Measurements from ENCODE around the gene EXOC4.

The EXOC4 gene

DNA sequence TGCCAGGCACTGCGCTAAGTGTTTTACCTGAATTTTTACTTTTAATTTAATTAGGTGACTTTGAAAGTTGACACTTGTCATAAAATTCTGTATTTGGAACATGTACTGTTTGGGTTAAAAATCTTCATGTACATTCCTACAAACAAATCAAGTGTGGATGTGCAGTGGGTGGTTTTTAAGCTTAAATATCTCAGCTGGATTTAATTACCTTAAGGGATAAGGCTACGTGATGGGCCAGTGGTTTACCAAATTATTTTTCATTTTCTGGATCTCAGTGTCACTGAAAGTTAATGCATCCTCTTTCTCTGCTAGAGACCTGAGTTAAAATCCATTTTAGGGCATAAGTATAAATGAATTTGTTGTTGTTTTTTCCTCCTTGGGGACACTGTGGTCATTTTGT lies 51.1 kb downstream of the EXOC4 start:
- Histone ChIP-seq H3K9me3 (ENCODE audit: control insufficient read depth, insufficient read depth, low read length) (no peaks in the 10 kb centered on the region), H3K27ac (ENCODE audit: low read depth, low read length) (no peak overlapping the region), H3K27me3 (ENCODE audit: control insufficient read depth, low read length) (no peaks in the 10 kb centered on the region), H3K79me2 (ENCODE audit: control insufficient read depth, low read length) (0 out of 2 replicates have a peak, but pooled peaks cover 2% of the 10 kb centered on the region), H3K9me2 (replicated peaks; ENCODE audit: control insufficient read depth, low read length) (no peaks in the 10 kb centered on the region), H3K4me3 (ENCODE audit: low read length) (no peak overlapping the region), H3K4me2 (ENCODE audit: low read length) (no peak overlapping the region), H3K36me3 (ENCODE audit: control insufficient read depth, low read length) (peaks cover 34% of the 10 kb centered on the region), H3F3A (ENCODE audit: control insufficient read depth, insufficient read depth) (no peaks in the 10 kb centered on the region), H3K4me1 (ENCODE audit: control insufficient read depth, low read length) (no peaks in the 10 kb centered on the region), H4K20me1 (ENCODE audit: control insufficient read depth, insufficient read depth, low read depth, low read length) (no peaks in the 10 kb centered on the region)
- TF ChIP-seq EZH2phosphoT487 (IDR thresholded peaks at IDR 0.05; ENCODE audit: borderline replicate concordance, low read length): no peak
- no peak for TF ChIP-seq CTCF (IDR thresholded peaks at IDR 0.05; ENCODE audit: low read depth, low read length, poor library complexity, severe bottlenecking)

DNA sequence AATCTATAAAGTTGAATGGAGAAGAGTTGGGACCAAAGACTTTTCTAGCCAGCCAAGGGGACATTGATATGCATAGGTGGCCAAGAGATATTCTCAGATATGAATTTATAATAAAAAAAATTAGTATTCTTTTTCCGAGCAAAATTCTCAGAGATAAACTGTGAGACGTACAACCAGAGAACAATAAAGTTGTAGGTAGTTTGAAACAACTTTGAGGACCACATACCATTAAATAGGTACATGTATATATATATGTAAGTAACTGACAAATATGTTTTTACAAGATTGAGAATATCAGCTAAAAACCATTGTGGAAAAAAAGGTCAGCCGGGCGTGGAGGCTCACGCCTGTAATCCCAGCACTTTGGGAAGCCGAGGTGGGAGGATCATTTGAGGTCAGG lies 56.5 kb downstream of the EXOC4 start:
- no peak for TF ChIP-seq EZH2phosphoT487 (IDR thresholded peaks at IDR 0.05; ENCODE audit: borderline replicate concordance, low read length)
- no peak for TF ChIP-seq CTCF (IDR thresholded peaks at IDR 0.05; ENCODE audit: low read depth, low read length, poor library complexity, severe bottlenecking)
- Histone ChIP-seq H3K4me1 (ENCODE audit: control insufficient read depth, low read length) (no peaks in the 10 kb centered on the region), H4K20me1 (ENCODE audit: control insufficient read depth, insufficient read depth, low read depth, low read length) (no peaks in the 10 kb centered on the region), H3K9me3 (ENCODE audit: control insufficient read depth, insufficient read depth, low read length) (no peaks in the 10 kb centered on the region), H3K4me3 (ENCODE audit: low read length) (no peak overlapping the region), H3K27me3 (ENCODE audit: control insufficient read depth, low read length) (no peaks in the 10 kb centered on the region), H3K36me3 (ENCODE audit: control insufficient read depth, low read length) (peaks cover 36% of the 10 kb centered on the region), H3K4me2 (ENCODE audit: low read length) (no peak overlapping the region), H3F3A (ENCODE audit: control insufficient read depth, insufficient read depth) (no peaks in the 10 kb centered on the region), H3K27ac (ENCODE audit: low read depth, low read length) (no peak overlapping the region), H3K9me2 (replicated peaks; ENCODE audit: control insufficient read depth, low read length) (no peaks in the 10 kb centered on the region), H3K79me2 (ENCODE audit: control insufficient read depth, low read length) (no peaks in the 10 kb centered on the region)

- Histone ChIP-seq H3K27ac (ENCODE audit: low read depth, low read length) (no peak overlapping the region), H4K20me1 (ENCODE audit: control insufficient read depth, insufficient read depth, low read depth, low read length) (no peaks in the 10 kb centered on the region), H3K79me2 (ENCODE audit: control insufficient read depth, low read length) (no peaks in the 10 kb centered on the region), H3K9me2 (replicated peaks; ENCODE audit: control insufficient read depth, low read length) (no peaks in the 10 kb centered on the region), H3F3A (ENCODE audit: control insufficient read depth, insufficient read depth) (no peaks in the 10 kb centered on the region), H3K9me3 (ENCODE audit: control insufficient read depth, insufficient read depth, low read length) (no peaks in the 10 kb centered on the region), H3K4me2 (ENCODE audit: low read length) (no peak overlapping the region), H3K36me3 (ENCODE audit: control insufficient read depth, low read length) (peaks cover 35% of the 10 kb centered on the region), H3K4me1 (ENCODE audit: control insufficient read depth, low read length) (no peaks in the 10 kb centered on the region), H3K4me3 (ENCODE audit: low read length) (no peak overlapping the region), H3K27me3 (ENCODE audit: control insufficient read depth, low read length) (no peaks in the 10 kb centered on the region)
- TF ChIP-seq EZH2phosphoT487 (IDR thresholded peaks at IDR 0.05; ENCODE audit: borderline replicate concordance, low read length) (no peak), CTCF (IDR thresholded peaks at IDR 0.05; ENCODE audit: low read depth, low read length, poor library complexity, severe bottlenecking) (no peak)
These were observed 57.5 kb downstream of the EXOC4 start for GRCh38 chr7:133310232-133310862.

All from DOHH2 (cell line).